ENCODE data around the gene NSUN7. TPM values are rescaled to one million over a fixed set of nuclear protein-coding genes. Genes with fewer than 3 reads are reported as not detected.

NSUN7 gene
- 0.14 to 0.53 TPM (median 0.30 TPM) in 5 replicates for total RNA-seq (2022; extraction: Qiagen RNA extraction; ENCODE audit: low read depth)

GRCh38 chr4:40749717-40750460 lies at the start of gene NSUN7:
Gene NSUN7 (plus strand): TSS chr4:40749955. CDS start chr4:40750694, 739 bp downstream.

Other genes starting within 250 kb of the NSUN7 start
- gene RBM47, start 120.1 kb upstream of the NSUN7 start, total RNA-seq (2022; extraction: Qiagen RNA extraction; ENCODE audit: low read depth) = 19.5 to 25.3 TPM (median 23.0 TPM) in 5 replicates